Measurements from ENCODE around the gene PRCD.

PRCD gene

GRCh38 chr17:76575570-76575969, 35.7 kb downstream of the PRCD start:
- peak; percentile 0 for DNase-seq

DNA sequence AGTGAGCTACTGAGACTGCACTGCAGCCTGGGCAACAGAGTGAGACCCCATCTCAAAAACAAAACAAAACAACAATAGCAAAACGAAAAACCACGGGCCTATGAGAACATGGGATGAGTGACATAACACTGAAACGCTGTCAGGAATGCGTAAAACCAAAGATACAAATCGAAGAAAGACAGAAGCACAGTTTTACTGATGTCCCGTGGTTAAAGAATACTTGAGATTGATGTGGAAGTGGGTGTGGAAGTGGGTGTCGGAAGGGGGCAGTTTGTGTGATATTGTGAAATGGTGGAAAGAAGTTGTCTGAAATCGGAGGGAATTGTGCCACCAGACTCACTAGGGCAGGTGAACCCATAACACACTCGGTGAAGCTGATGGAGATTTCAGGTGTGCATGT, 36.3 kb downstream of the PRCD start:
- no peak for DNase-seq

DNA sequence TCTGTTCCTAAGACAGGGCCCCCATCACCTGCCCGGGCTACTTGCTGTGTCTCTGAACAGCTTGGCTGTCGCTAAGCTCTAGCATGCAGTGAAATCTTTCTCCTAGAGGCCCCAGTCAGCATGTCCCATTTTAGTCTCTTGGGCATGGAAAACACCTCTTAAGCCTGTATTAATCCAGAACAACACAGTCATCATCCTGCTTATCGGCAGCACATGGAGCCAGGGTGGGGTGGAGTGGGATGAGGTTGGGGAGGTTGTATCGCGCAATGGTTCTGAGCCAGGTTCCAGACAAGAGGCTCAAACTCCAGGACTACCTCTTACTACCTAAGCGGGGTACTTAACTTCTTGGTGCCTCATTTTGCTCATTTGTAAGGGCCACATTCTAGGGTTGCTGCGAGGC, 38.0 kb downstream of the PRCD start:
- DNase-seq, result no peak

- no peak for DNase-seq
Observed at GRCh38 chr17:76578376-76578775, 38.5 kb downstream of the PRCD start.

DNA sequence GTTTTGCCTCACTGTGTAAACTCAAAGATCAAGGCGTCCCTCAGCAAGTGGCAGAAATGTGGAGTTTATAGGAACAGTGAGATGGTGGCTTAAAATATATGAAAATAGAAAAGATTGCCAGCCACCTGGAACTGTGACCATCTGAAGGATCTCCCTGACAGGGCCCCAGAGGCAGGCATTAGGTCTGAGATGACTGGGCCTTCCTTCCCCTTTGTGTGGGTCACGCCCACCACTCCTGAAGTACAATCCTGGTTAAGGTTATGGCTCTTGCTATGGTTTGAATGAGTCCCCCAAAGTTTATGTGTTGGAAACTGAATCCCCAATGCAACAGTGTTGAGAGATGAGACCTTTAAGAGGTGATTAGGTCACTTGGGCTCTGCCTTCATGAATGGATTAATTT, 39.4 kb downstream of the PRCD start:
- DNase-seq, result peak; percentile 27

DNA sequence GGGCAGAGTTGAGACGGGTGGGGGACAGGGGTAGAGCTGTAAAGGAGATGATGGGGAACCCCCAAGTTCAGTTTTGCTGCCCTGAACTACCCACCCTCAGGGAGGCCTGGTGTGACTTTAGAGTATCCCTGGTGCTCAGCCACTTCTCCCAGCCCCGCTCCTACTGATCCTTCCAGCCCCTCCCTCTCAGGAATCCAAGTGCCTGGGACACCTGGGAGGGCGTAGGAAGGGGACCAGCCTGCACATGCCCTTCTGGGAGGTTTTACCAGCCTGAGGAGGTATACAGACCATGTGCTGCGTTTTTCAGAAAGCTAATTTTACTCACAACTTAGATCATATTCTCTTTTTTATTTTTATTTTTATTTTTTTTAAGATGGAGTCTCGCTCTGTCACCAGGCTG, 41.7 kb downstream of the PRCD start:
- no peak for DNase-seq

GRCh38 chr17:76582660-76583059, 42.8 kb downstream of the PRCD start:
- peak; percentile 0 for DNase-seq

- DNase-seq, result peak; percentile 31
Observed at GRCh38 chr17:76584427-76585032, 44.7 kb downstream of the PRCD start.

GRCh38 chr17:76585033-76585648, 45.3 kb downstream of the PRCD start:
- peak; percentile 37 for DNase-seq

- peak; percentile 74 for DNase-seq
Observed at GRCh38 chr17:76585649-76586593, 46.1 kb downstream of the PRCD start, which contains the start of gene ST6GALNAC2. TSS of gene ST6GALNAC2 (minus strand) at chr17:76585860. CDS start at chr17:76585808, 52 bp downstream.

DNA sequence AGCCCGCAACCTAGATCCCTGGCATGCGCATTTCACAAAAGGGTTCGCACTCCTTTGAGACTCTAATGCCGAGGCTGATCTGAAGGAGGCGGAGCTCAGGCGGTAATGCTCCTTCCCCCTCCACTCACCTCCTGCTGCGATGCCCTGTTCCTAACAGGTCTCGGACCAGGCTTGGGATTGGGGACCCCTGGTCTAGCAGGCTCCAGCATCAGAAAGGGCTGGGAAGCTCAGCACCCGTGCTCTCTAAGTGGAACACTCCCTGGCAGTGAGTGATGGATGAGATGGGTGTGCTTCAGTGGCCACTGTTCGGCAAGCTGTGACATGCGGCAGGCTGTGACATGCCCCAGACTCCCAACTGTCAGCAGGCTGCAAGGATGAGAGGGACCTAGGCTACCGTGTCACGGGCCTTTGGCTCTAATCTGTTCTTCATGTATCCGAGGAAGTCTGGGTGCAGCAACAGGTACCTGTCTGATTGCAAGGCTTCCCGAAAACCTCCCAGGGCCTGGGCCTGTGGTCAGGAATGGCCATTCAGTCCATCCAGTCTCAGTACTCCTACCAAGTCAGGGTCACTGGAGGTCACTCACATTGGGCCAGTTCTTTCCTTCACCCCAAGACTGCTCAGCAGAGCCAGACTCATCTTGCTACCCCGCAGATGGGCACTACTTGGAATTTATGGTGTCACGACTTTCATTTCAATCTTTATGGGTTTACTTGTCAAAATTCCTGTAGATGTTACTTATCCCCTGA, 47.1 kb downstream of the PRCD start:
- peak; percentile 22 for DNase-seq

DNA sequence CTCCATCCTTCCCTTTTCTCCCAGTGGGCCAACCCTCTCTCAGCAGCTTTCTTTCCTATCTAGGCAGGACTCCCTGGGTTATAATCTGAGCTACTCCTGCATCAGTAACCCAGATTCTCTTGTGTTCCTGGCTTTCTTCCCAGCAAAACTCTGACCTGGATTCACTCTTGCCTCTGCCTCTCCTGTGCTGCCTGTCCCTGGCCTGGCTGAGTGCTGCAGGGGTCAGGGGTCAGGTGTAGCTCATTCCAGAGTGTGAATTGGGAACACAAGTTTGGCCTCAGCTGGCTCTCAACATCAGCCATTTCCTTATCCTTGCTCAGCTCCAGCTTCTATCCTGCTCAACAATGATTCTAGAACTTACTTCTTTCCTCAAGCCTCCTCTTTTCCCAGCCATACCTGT, 48.3 kb downstream of the PRCD start:
- DNase-seq, result no peak

- DNase-seq, result no peak
Observed at GRCh38 chr17:76593384-76593826, 53.6 kb downstream of the PRCD start.

- no peak for DNase-seq
Observed at GRCh38 chr17:76593959-76594358, 54.1 kb downstream of the PRCD start.

GRCh38 chr17:76594690-76595089, 54.8 kb downstream of the PRCD start:
- DNase-seq, result no peak

Data from hematopoietic multipotent progenitor cell treated with erythropoietin and hydrocortisone succinate and interleukin-3 and kit ligand, for 6 days (in vitro differentiated cells).